H9 (cell line): ENCODE measurements around the gene NBEA. TPM values are rescaled to one million over a fixed set of nuclear protein-coding genes. Genes with fewer than 3 reads are reported as not detected.

Source experiments
- DNase-seq: peaks from one replicate; pipeline ENCODE4 v3.0.0-alpha.2; 2017
- H2AFZ ChIP-seq: one replicate; pipeline ENCODE4 v1.6.1; 2013; ENCODE audit warnings: mild to moderate bottlenecking, low read length, control low read depth, moderate library complexity
- H2AK5ac ChIP-seq: 2 replicates; pipeline ENCODE4 v1.6.1; 2013; ENCODE audit warnings: low read length, control low read depth, mixed read lengths; ENCODE audit not compliant: insufficient read length
- H2BK120ac ChIP-seq: one replicate; pipeline ENCODE4 v1.6.1; 2013; ENCODE audit warnings: low read depth, mild to moderate bottlenecking, low read length, control low read depth, inconsistent platforms; ENCODE audit not compliant: poor library complexity, severe bottlenecking
- H2BK12ac ChIP-seq: 2 replicates; pipeline ENCODE4 v1.6.1; 2013; ENCODE audit warnings: low read length, control low read depth, mixed read lengths, low read depth; ENCODE audit not compliant: insufficient read length
- H2BK15ac ChIP-seq: 2 replicates; pipeline ENCODE4 v1.6.1; 2013; ENCODE audit warnings: low read depth, low read length, control low read depth
- H2BK20ac ChIP-seq: one replicate; pipeline ENCODE4 v1.6.1; 2013; ENCODE audit warnings: low read depth, mild to moderate bottlenecking, low read length, control low read depth, inconsistent platforms; ENCODE audit not compliant: poor library complexity, severe bottlenecking
- H2BK5ac ChIP-seq: 2 replicates; pipeline ENCODE4 v1.6.1; 2013; ENCODE audit warnings: low read length, control low read depth, mixed read lengths; ENCODE audit not compliant: insufficient read length
- H3K14ac ChIP-seq: 2 replicates; pipeline ENCODE4 v1.6.1; 2013; ENCODE audit warnings: low read length, control low read depth; ENCODE audit not compliant: insufficient read depth
- H3K18ac ChIP-seq: 2 replicates; pipeline ENCODE4 v1.6.1; 2013; ENCODE audit warnings: low read depth, mild to moderate bottlenecking, mixed read lengths, low read length, control low read depth; ENCODE audit not compliant: insufficient read length
- H3K23ac ChIP-seq: 2 replicates; pipeline ENCODE4 v1.6.1; 2013; ENCODE audit warnings: low read length, control low read depth, mixed read lengths, low read depth; ENCODE audit not compliant: insufficient read length
- H3K23me2 ChIP-seq: 2 replicates; pipeline ENCODE4 v1.6.1; 2013; ENCODE audit warnings: low read depth, mild to moderate bottlenecking, mixed read lengths, low read length, control low read depth; ENCODE audit not compliant: insufficient read length, poor library complexity, severe bottlenecking
- H3K27ac ChIP-seq: 2 replicates; pipeline ENCODE4 v1.5.1; 2013; ENCODE audit warnings: low read length, control low read depth, mixed read lengths, low read depth; ENCODE audit not compliant: insufficient read length
- H3K27me3 ChIP-seq: 2 replicates; pipeline ENCODE4 v1.6.1; 2013; ENCODE audit warnings: low read length, control low read depth, inconsistent platforms; ENCODE audit not compliant: insufficient read depth
- H3K4ac ChIP-seq: 2 replicates; pipeline ENCODE4 v1.6.1; 2013; ENCODE audit warnings: low read depth, mild to moderate bottlenecking, control low read depth, inconsistent platforms, low read length, moderate library complexity
- H3K4me1 ChIP-seq: 2 replicates; pipeline ENCODE4 v1.6.1; 2013; ENCODE audit warnings: low read length, control low read depth, inconsistent platforms; ENCODE audit not compliant: insufficient read depth
- H3K4me2 ChIP-seq: 2 replicates; pipeline ENCODE4 v1.6.1; 2013; ENCODE audit warnings: low read length, control low read depth, mixed read lengths; ENCODE audit not compliant: insufficient read length, insufficient read depth
- H3K56ac ChIP-seq: 2 replicates; pipeline ENCODE4 v1.6.1; 2013; ENCODE audit warnings: low read depth, mild to moderate bottlenecking, mixed read lengths, low read length, control low read depth; ENCODE audit not compliant: insufficient read length
- H3K79me1 ChIP-seq: 2 replicates; pipeline ENCODE4 v1.6.1; 2013; ENCODE audit warnings: low read depth, mild to moderate bottlenecking, moderate library complexity, low read length, control low read depth, inconsistent platforms; ENCODE audit not compliant: insufficient read depth, poor library complexity, severe bottlenecking
- H3K79me2 ChIP-seq: 2 replicates; pipeline ENCODE4 v1.6.1; 2013; ENCODE audit warnings: low read length, control low read depth, inconsistent platforms; ENCODE audit not compliant: insufficient read depth
- H3K9ac ChIP-seq: 2 replicates; pipeline ENCODE4 v1.6.1; 2013; ENCODE audit warnings: low read length, control low read depth, mixed read lengths; ENCODE audit not compliant: insufficient read length; ENCODE audit errors: extremely low read depth
- H3K9me3 ChIP-seq: one replicate; pipeline ENCODE4 v1.6.1; 2013; ENCODE audit warnings: low read depth, low read length, inconsistent platforms; ENCODE audit not compliant: control insufficient read depth
- H3T11ph ChIP-seq: one replicate; pipeline ENCODE4 v1.6.1; 2013; ENCODE audit warnings: mild to moderate bottlenecking, low read length, control low read depth, inconsistent platforms
- H4K20me1 ChIP-seq: one replicate; pipeline ENCODE4 v1.6.1; 2013; ENCODE audit not compliant: control insufficient read depth, insufficient read length, insufficient read depth
- H4K5ac ChIP-seq: 2 replicates; pipeline ENCODE4 v1.6.1; 2013; ENCODE audit warnings: low read depth, mild to moderate bottlenecking, mixed read lengths, low read length, control low read depth; ENCODE audit not compliant: insufficient read length
- H4K8ac ChIP-seq: replicated peaks from 2 replicates; pipeline ENCODE4 v1.6.1; 2013; ENCODE audit warnings: low read length, control low read depth, mixed read lengths, low read depth; ENCODE audit not compliant: insufficient read length
- H4K91ac ChIP-seq: 2 replicates; pipeline ENCODE4 v1.6.1; 2013; ENCODE audit warnings: low read depth, mild to moderate bottlenecking, moderate library complexity, mixed read lengths, low read length, control low read depth; ENCODE audit not compliant: insufficient read length
- H3K27ac Mint-ChIP-seq, 3 experiments: 2 replicates in 2 of 3; 3 replicates in 1 of 3; pipeline ENCODE4 v1.8.0; 2020 to 2021; ENCODE audit warnings: mixed read lengths in 3 of 3, mild to moderate bottlenecking in 1 of 3, moderate library complexity in 1 of 3
- H3K27me3 Mint-ChIP-seq: 2 replicates; pipeline ENCODE4 v1.8.0; 2021; ENCODE audit warnings: low read depth, mild to moderate bottlenecking, moderate library complexity, mixed read lengths
- H3K36me3 Mint-ChIP-seq, 3 experiments: 2 replicates in 2 of 3; 3 replicates in 1 of 3; pipeline ENCODE4 v1.8.0; 2020 to 2021; ENCODE audit warnings: low read depth in 3 of 3, mixed read lengths in 3 of 3; ENCODE audit not compliant: insufficient read depth in 1 of 3
- H3K4me1 Mint-ChIP-seq, 2 experiments: 2 replicates each; pipeline ENCODE4 v1.8.0; 2020; ENCODE audit warnings: mixed read lengths in 2 of 2
- H3K4me3 Mint-ChIP-seq, 2 experiments: 2 replicates in 1 of 2; 3 replicates in 1 of 2; pipeline ENCODE4 v1.8.0; 2020 to 2021; ENCODE audit warnings: mild to moderate bottlenecking in 2 of 2, mixed read lengths in 2 of 2, moderate library complexity in 1 of 2
- H3K9me3 Mint-ChIP-seq, 2 experiments: 2 replicates in 1 of 2; 3 replicates in 1 of 2; pipeline ENCODE4 v1.8.0; 2020; ENCODE audit warnings: mild to moderate bottlenecking in 2 of 2, mixed read lengths in 2 of 2, moderate library complexity in 1 of 2
- CTCF ChIP-seq: fragments of 200-600 bp; sonication (generic); conservative IDR thresholded peaks from 3 replicates; pipeline ENCODE4 v1.8.0; 2021; ENCODE audit warnings: antibody characterized with exemption, mild to moderate bottlenecking
- WGBS: extraction: QIAGEN DNeasy Blood & Tissue Kit; methylation state at CpG from one replicate; pipeline ENCODE4 v1.1.7; 2013; ENCODE audit warnings: missing lambda C conversion rate, low lambda C conversion rate, mixed read lengths; ENCODE audit not compliant: insufficient read length; ENCODE audit errors: extremely low coverage; 5-methylcytosine and 5-hydroxymethylcytosine counted together
- total RNA-seq: library from RNA; stranded (reverse); gene quantifications from 2 replicates; pipeline ENCODE4 v1.2.1, GENCODE V29; 2021

NBEA gene
- total RNA-seq, 1 experiment from 2014 or later, result 17.3 TPM

GRCh38 chr13:35190241-35190640, 248.2 kb downstream of the NBEA start:
- no peak for DNase-seq
- H3K27ac Mint-ChIP-seq, result no peak overlapping the region
- Histone ChIP-seq H3T11ph (no peak overlapping the region), H3K14ac (no peak overlapping the region), H4K5ac (no peak overlapping the region), H2BK5ac (no peak overlapping the region), H3K79me1 (no peaks in the 10 kb centered on the region), H2BK12ac (no peak overlapping the region), H4K91ac (no peak overlapping the region), H3K9ac (no peak overlapping the region), H3K23ac (no peak overlapping the region), H3K79me2 (no peaks in the 10 kb centered on the region), H2BK15ac (no peak overlapping the region), H3K4me1 (no peaks in the 10 kb centered on the region), H2AK5ac (no peak overlapping the region), H3K23me2 (no peaks in the 10 kb centered on the region), H3K4ac (no peak overlapping the region), H3K4me2 (no peak overlapping the region), H3K27ac (no peak overlapping the region), H2BK20ac (no peak overlapping the region), H4K20me1 (no peaks in the 10 kb centered on the region), H2AFZ (no peak overlapping the region), H3K27me3 (no peaks in the 10 kb centered on the region), H4K8ac (no peak overlapping the region), H3K18ac (no peak overlapping the region), H2BK120ac (no peak overlapping the region), H3K9me3 (no peaks in the 10 kb centered on the region), H3K56ac (no peak overlapping the region)
- no peak for TF ChIP-seq CTCF
- no peaks in the 10 kb centered on the region for H3K9me3 Mint-ChIP-seq
- peaks cover 2 to 9% (median 5%) of the 10 kb centered on the region in 3 experiments; a peak in 4 of 7 replicates for H3K36me3 Mint-ChIP-seq
- H3K4me1 Mint-ChIP-seq, result no peaks in the 10 kb centered on the region
- WGBS, result no CpG with 5 or more reads among the region's 2 CpGs
- no peak overlapping the region for H3K4me3 Mint-ChIP-seq
- H3K27me3 Mint-ChIP-seq, result no peaks in the 10 kb centered on the region
